Ishikawa (cell line): ENCODE measurements around the gene C6orf62.

ENCODE experiments used
- CREB1 ChIP-seq: IDR thresholded peaks from 2 replicates; pipeline ENCODE4 v1.6.1; 2012; ENCODE audit warnings: low read depth
- EGR1 ChIP-seq: IDR thresholded peaks from 2 replicates; pipeline ENCODE4 v1.6.1; 2012

DNA sequence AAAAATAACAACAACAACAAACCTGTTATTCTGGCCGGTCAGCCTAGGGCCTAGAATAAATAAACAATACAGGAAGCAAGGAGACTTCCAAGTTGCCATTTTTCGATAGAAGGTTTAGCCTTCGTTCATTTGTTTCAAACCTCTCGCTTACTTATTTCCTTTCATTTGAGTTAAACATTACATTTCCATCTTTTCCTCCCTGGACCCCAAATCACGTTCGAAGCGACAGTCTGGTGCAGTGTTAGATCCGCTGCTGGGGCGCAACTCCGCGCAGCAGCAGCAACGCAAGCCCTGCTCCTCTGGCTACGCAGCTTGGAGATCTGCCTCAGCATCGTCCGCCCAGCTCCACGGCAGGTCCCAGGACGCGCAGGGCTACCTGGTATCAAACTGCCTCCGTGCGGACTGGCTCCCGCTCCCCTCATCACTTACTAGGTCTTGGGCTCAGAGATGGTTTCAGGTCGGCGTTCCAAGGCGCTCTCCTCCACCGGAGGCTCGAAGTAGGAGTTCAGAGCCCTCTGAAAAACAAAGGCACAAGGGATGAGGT is 52.8 kb downstream of the C6orf62 start:
- TF ChIP-seq CREB1, result no peak
- no peak for TF ChIP-seq EGR1
